Measurements from ENCODE around the gene SPATA2L.
"Not testable (repeated sequence)": the region's sequence is repeated elsewhere in the genome, so short reads cannot be mapped to it uniquely, and the experiment has no call there.

The SPATA2L gene

GRCh38 chr16:89691986-89692569, 9.4 kb downstream of the SPATA2L start:
- no peak for DNase-seq (ENCODE audit: extremely low read depth in 1 of 2, low read depth in 1 of 2)

DNA sequence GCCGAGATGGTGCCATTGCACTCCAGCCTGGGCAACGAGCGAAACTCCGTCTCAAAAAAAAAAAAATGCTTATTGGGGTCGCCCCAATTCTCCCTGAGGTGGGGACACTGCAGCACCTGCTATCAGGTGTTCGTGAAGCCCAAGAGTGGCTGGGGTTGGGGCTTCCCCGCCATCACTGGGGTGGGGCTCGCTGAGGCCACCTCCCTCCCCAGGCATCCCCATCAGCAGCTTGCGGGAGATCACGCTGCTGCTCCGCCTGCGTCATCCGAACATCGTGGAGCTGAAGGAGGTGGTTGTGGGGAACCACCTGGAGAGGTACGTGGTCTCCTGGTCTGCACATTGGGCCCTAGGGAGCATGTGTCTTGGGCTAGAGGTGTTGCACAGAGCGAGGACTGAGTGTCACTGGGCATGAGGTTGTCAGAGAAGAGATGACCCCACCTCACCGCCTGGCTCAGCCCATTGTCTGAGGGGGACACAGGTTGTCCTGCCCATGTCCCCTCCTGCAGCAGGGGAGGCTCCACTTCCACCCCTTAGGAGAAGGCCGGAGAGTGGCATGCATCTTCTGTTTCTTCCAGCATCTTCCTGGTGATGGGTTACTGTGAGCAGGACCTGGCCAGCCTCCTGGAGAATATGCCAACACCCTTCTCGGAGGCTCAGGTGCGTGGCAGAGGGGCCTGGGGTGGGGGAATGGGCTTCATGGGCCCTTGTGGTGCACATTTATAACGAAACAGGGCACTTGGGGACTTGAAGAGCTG, 10.1 kb downstream of the SPATA2L start:
- DNase-seq (ENCODE audit: extremely low read depth in 1 of 2, low read depth in 1 of 2): no peak

GRCh38 chr16:89690392-89690901, 11.1 kb downstream of the SPATA2L start:
- DNase-seq (ENCODE audit: extremely low read depth in 1 of 2, low read depth in 1 of 2): no peak

GRCh38 chr16:89689621-89690020, 11.9 kb downstream of the SPATA2L start:
- DNase-seq (ENCODE audit: extremely low read depth in 1 of 2, low read depth in 1 of 2): not testable (repeated sequence)

- no peak for DNase-seq (ENCODE audit: extremely low read depth in 1 of 2, low read depth in 1 of 2)
Measured at GRCh38 chr16:89689142-89689541, 12.4 kb downstream of the SPATA2L start.

DNA sequence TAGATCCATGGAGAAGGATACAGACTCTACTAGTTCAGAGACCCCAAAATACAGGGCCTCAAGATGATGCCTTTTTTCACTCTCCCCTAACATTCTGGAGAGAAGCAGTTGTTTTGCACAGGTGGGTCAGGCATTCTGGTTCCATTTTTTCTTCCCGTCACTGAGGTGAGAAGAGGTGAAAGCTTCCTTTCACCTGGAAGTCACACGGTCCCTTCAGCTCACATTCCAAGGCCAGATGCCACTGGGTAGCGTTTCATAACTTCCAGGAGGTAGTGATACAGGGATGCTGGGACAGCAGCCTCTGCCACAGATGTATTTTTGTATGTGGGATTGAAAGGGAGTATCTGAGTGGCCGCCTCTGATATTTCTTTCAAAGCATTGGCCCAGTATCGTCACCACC, 13.1 kb downstream of the SPATA2L start:
- no peak for DNase-seq (ENCODE audit: extremely low read depth in 1 of 2, low read depth in 1 of 2)

DNA sequence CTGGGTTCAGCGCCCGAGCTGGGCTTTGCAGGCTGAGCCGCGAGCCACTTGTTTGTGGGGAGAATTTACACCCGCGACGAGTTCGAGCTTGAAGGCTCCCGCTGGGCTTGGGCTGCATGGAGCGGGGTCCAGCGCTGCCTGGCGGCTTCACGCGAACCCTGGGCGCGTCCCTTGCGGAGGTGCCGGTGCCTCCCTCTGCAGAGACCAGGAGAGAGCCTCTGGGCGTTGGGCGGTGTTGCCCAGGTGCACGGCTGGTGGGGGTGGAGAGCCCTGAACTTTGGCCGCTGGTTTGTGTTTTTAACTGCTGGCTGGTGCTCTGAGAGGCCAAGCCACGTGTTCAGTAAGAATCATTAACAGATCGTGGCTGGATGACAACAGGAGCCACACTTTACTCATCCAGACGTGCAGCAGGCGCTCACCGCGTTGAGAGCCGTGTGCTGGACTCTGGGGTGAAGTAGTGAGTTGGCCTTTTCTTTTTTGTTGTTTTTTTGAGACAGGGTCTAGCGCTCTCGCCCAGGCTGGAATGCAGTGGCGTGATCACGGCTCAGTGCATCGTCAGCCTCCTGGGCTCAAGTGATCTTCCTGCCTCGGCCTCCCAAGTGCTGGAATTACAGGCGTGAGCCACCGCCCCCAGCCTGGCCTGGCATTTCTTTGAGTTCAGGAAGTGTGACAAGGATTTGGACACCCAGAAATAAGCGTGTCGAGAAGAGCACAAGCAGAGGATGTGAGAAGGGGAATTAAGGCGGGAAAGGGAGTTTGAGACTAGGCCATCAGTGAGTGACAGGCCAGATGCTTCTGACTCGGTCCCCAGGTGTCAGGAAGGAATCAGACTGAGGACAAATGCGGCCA, 14.2 kb downstream of the SPATA2L start:
- DNase-seq (ENCODE audit: extremely low read depth in 1 of 2, low read depth in 1 of 2): no peak

DNA sequence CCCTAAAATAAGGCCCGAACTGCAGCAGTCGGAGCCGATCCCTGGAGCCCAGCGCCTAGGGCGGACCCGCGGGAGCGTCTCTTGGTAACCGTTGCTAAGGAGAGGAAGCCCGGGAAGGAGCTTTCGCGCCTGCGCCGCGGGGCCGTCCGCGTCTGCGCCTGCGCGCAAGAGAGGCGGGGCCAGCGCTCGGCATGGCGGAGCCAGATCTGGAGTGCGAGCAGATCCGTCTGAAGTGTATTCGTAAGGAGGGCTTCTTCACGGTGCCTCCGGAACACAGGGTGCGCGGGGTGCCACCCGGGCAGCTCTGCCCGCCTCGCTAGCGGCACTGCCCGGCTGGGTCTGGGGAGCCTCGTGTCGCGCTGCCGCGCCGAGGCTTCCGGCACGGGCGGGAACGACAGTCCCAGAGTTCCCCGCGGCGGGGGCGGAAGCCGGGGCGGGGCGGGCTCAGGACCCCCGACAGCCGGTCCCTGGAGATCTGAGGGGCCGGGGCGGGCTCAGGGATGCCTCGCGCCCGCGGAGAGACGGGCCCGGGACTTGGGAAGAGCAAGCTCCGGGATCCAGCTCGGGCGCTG, 14.9 kb downstream of the SPATA2L start, which contains the start of gene CDK10:
Gene CDK10 (plus strand): TSS at position 170 of the 572 bp plus-strand sequence. CDS start 22 bp downstream, at position 192.
- DNase-seq (ENCODE audit: extremely low read depth in 1 of 2, low read depth in 1 of 2): peak; percentile 36 to 85

DNA sequence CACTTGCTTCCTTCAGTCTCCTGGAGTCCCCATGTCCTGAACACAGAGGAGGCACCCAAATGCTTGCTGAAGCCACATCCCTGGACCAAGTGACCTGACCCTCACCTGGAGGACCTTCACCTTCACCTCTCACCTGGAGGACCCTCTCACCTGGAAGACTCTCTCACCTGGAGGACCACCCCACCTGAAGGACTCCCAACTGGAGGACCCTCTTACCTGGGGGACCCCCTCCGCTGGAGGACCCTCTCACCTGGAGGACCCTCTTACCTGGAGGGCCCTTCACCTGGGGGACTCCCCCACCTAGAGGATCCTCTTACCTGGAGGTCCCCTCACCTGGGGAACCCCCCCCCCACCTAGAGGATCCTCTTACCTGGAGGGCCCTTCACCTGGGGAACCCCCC, 15.6 kb downstream of the SPATA2L start:
- no peak for DNase-seq (ENCODE audit: extremely low read depth in 1 of 2, low read depth in 1 of 2)

DNA sequence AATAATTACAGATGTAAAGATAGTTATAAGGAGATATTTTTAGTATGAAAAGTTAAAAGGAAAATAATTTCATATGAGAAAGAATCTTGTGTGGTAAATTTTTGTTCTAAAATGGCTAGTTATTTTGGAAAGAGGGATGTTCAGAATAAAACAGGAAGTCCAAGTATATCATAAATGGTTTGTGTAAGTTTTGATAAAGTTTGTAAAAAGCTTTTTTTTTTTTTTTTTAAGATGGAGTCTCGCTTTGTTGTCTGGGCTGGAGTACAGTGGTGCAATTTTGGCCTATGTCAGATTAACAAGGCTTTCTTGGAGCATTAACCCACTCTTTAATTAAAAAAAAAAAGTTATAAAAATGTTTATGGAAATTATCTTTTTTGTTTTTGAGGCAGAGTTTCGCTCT, 23.2 kb downstream of the SPATA2L start:
- no peak for DNase-seq (ENCODE audit: extremely low read depth in 1 of 2, low read depth in 1 of 2)

DNA sequence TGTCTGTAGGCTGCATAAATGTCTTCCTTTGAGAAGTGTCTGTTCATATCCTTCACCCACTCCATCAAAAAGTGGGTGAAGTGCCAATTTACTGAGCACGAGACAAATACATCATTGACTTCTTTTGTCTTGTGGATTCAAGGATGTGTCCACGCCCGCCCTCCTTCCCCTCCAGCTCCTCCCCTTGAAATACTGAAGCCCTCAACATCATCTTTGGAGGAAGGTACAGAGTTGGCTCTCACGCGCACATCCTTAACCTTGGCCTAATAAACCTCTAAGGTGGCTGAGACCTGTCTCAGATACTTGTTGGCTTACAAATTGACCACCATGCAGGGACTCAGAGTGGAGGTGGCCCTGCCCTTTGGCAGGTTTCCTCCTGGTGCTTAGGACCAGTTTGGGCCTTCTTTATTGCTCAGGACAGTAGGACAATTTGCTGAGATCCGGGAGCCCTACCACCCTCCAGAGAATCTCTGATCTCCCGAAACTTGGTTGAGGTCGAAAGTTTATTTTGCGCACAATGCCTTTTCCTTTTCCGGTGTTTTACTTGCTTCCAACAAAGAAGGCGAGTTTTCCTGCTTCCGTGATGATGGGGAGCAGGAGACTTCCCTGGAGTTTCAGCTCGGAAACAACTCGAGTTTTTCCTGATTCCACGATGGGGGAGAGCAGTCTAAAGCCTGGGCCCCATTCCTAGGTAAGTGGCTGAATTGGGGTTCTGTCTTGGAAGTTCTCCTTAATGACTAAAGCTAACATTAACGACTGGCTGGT, 29.1 kb downstream of the SPATA2L start:
- DNase-seq (ENCODE audit: extremely low read depth in 1 of 2, low read depth in 1 of 2): no peak

DNA sequence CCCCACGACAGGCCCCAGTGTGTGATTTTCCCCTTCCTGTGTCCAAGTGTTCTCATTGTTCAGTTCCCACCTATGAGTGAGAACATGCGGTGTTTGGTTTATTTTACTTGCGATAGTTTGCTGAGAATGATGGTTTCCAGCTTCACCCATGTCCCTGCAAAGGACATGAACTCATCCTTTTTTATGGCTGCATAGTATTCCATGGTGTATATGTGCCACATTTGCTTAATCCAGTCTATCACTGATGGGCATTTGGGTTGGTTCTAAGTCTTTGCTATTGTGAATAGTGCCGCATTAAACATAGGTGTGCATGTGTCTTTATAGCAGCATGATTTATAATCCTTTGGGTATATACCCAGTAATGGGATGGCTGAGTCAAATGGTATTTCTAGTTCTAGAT, 29.9 kb downstream of the SPATA2L start:
- DNase-seq (ENCODE audit: extremely low read depth in 1 of 2, low read depth in 1 of 2): not testable (repeated sequence)

GRCh38 chr16:89670496-89671431, 30.7 kb downstream of the SPATA2L start:
- DNase-seq (ENCODE audit: extremely low read depth in 1 of 2, low read depth in 1 of 2): no peak

DNA sequence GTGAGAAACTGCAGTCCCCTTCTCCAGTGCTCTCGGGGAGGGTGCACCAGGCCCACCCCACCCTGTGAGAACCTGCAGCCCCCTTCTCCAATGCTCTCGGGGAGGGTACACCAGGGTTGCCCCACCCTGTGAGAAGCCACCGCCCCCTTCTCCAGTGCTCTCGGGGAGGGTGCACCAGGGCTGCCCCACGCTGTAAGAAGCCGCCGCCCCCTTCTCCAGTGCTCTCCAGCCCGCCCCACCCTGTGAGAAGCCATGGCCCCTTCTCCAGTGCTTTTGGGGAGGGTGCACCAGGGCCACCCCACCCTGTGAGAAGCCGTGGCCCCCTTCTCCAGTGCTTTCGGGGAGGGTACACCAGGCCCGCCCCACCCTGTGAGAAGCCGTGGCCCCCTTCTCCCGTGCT, 31.8 kb downstream of the SPATA2L start:
- DNase-seq (ENCODE audit: extremely low read depth in 1 of 2, low read depth in 1 of 2): no peak

DNA sequence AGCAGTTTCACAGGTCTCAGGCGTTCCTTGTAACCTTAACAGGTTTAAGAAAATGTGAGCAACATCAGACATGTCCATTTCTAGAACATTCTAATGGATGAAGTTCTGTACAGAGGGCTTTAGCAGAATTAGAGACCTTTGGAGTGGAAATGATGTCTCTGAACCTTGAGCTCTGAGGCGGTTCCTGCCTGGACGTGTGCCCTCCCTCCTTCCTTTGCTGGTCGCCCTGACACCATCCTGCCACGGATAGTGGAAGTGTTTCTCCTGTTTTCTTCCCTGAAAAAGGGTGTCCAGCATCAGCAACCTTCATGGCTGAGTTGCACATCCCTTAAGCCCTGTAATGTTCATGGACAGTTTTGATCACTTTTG, 32.7 kb downstream of the SPATA2L start:
- no peak for DNase-seq (ENCODE audit: extremely low read depth in 1 of 2, low read depth in 1 of 2)

- no peak for DNase-seq (ENCODE audit: extremely low read depth in 1 of 2, low read depth in 1 of 2)
Measured at GRCh38 chr16:89667633-89668032, 33.9 kb downstream of the SPATA2L start.

DNA sequence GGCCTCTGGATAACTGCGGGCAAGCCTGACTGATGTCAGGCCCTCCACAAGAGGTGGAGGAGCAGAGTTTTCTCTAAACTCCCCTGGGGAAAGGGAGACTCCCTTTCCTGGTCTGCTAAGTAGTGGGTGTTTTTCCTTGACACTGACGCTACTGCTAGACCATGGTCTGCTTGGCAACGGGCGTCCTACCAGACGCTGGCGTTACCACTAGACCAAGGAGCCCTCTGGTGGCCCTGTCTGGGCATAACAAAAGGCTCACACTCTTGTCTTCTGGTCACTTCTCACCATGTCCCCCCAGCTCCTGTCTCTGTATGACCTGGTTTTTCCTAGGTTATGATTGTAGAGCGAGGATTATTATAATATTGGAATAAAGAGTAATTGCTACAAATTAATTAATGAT, 34.5 kb downstream of the SPATA2L start:
- DNase-seq (ENCODE audit: extremely low read depth in 1 of 2, low read depth in 1 of 2): not testable (repeated sequence)

- DNase-seq (ENCODE audit: extremely low read depth in 1 of 2, low read depth in 1 of 2): not testable (repeated sequence)
Measured at GRCh38 chr16:89664238-89664637, 37.3 kb downstream of the SPATA2L start.

DNA sequence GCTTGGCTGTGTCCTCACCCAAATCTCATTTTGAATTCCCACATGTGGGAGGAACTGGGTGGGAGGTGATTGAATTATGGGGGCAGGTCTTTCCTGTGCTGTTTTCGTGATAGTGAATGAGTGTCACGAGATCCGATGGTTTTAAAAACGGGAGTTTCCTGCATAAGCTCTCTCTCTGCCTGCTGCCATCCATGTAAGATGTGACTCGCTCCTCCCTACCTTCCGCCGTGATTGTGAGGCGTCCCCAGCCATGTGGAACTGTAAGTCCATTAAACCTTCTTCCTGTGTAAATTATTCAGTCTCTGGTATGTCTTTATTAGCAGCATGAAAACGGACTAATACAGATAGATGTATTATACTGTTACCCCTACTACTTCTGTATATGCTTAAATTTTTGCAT, 40.3 kb downstream of the SPATA2L start:
- no peak for DNase-seq (ENCODE audit: extremely low read depth in 1 of 2, low read depth in 1 of 2)
